Body of pancreas (tissue), 4 donors: ENCODE data around the gene NUP93.

Source experiments
- CTCF ChIP-seq, 7 experiments: fragments of 450-650 bp in 4 of 7; fragments of 200-600 bp in 3 of 7; sonication (generic) in 3 of 7; IDR thresholded peaks; one replicate each; pipeline ENCODE4 v1.5.1; 2016 to 2019; ENCODE audit warnings: antibody characterized with exemption in 7 of 7
- POLR2A ChIP-seq, 3 donors: fragments of 450-650 bp; IDR thresholded peaks; one replicate each; pipeline ENCODE4 v1.6.1; 2016; ENCODE audit warnings: antibody characterized with exemption in 3 of 3, mild to moderate bottlenecking in 2 of 3

- TF ChIP-seq POLR2A (IDR thresholded peaks at IDR 0.05) (no peak), CTCF (IDR thresholded peaks at IDR 0.05) (no peak)
Measured at GRCh38 chr16:56736476-56736875, 6.5 kb downstream of the NUP93 start.
